HEK293 (cell line): ENCODE measurements around the gene RPS18.

ENCODE experiments used
- CTCF ChIA-PET: fragments of 350-600 bp; formaldehyde crosslinking; extraction: SDS; loops from one replicate; lab custom pipeline; 2021; ENCODE audit warnings: antibody characterized with exemption; lab: Yijun Ruan, JAX
- POLR2A ChIA-PET: fragments of 300-600 bp; formaldehyde crosslinking; extraction: SDS; loops from one replicate; lab custom pipeline; 2020; ENCODE audit warnings: antibody characterized with exemption, inconsistent platforms; lab: Yijun Ruan, JAX
- H3K27ac ChIP-seq: fragments of 200-500 bp; sonication (Bioruptor generic); 2 replicates; pipeline ENCODE4 v1.5.1; 2014; ENCODE audit warnings: low read depth, low read length, control low read depth, inconsistent platforms; ENCODE audit errors: extremely low read depth
- H3K36me3 ChIP-seq, 2 experiments: fragments of 200-500 bp in 1 of 2; sonication (Bioruptor generic) in 1 of 2; 1 replicate in 1 of 2; 2 replicates in 1 of 2; pipeline ENCODE4 v1.5.1; 2014 to 2017; ENCODE audit warnings: inconsistent platforms in 2 of 2, low read length in 2 of 2; ENCODE audit not compliant: control insufficient read depth in 2 of 2, insufficient read depth in 1 of 2
- H3K4me1 ChIP-seq: fragments of 200-500 bp; sonication (Bioruptor generic); 2 replicates; pipeline ENCODE4 v1.5.1; 2014; ENCODE audit warnings: mild to moderate bottlenecking, low read length, inconsistent platforms; ENCODE audit not compliant: control insufficient read depth, insufficient read depth
- H3K4me3 ChIP-seq: 2 replicates; pipeline ENCODE4 v1.5.1; 2011; ENCODE audit warnings: low read depth, mild to moderate bottlenecking, control low read depth, low read length, moderate library complexity
- H3K9me3 ChIP-seq: fragments of 200-500 bp; sonication (Bioruptor generic); 2 replicates; pipeline ENCODE4 v1.5.1; 2014; ENCODE audit warnings: low read depth, low read length, inconsistent platforms; ENCODE audit not compliant: control insufficient read depth, insufficient read depth
- IKZF3 ChIP-seq: fragments of 450-650 bp; IDR thresholded peaks from 2 replicates; pipeline ENCODE4 v1.5.0; 2018; ENCODE audit warnings: missing biosample characterization, mild to moderate bottlenecking, missing genetic modification characterization, moderate library complexity
- KLF16 ChIP-seq: fragments of 450-650 bp; formaldehyde crosslinking; IDR thresholded peaks from 2 replicates; pipeline ENCODE4 v1.5.1; 2017; ENCODE audit warnings: missing biosample characterization, missing genetic modification characterization
- RBAK ChIP-seq: fragments of 450-650 bp; formaldehyde crosslinking; IDR thresholded peaks from 2 replicates; pipeline ENCODE4 v1.5.1; 2016; ENCODE audit warnings: missing biosample characterization, missing genetic modification characterization
- SALL2 ChIP-seq: fragments of 450-650 bp; formaldehyde crosslinking; IDR thresholded peaks from 2 replicates; pipeline ENCODE4 v1.5.0; 2017; ENCODE audit warnings: missing biosample characterization, mild to moderate bottlenecking, missing genetic modification characterization, borderline replicate concordance
- SP3 ChIP-seq: fragments of 450-650 bp; formaldehyde crosslinking; IDR thresholded peaks from 2 replicates; pipeline ENCODE4 v1.5.1; 2016; ENCODE audit warnings: missing biosample characterization, missing genetic modification characterization
- ZBTB20 ChIP-seq: fragments of 450-650 bp; formaldehyde crosslinking; IDR thresholded peaks from 2 replicates; pipeline ENCODE4 v1.5.1; 2016; ENCODE audit warnings: missing biosample characterization, missing genetic modification characterization
- ZNF184 ChIP-seq: fragments of 450-650 bp; IDR thresholded peaks from 2 replicates; pipeline ENCODE4 v1.5.1; 2018; ENCODE audit warnings: missing biosample characterization, mild to moderate bottlenecking, missing genetic modification characterization
- ZNF2 ChIP-seq: fragments of 450-650 bp; formaldehyde crosslinking; IDR thresholded peaks from 2 replicates; pipeline ENCODE4 v1.5.1; 2016; ENCODE audit warnings: missing biosample characterization, missing genetic modification characterization
- ZNF23 ChIP-seq: fragments of 450-650 bp; formaldehyde crosslinking; IDR thresholded peaks from 2 replicates; pipeline ENCODE4 v1.5.1; 2016; ENCODE audit warnings: missing biosample characterization, missing genetic modification characterization, borderline replicate concordance
- ZNF501 ChIP-seq: fragments of 450-650 bp; formaldehyde crosslinking; IDR thresholded peaks from 2 replicates; pipeline ENCODE4 v1.5.1; 2016; ENCODE audit warnings: missing biosample characterization, missing genetic modification characterization
- ZNF585B ChIP-seq: fragments of 450-650 bp; formaldehyde crosslinking; IDR thresholded peaks from 2 replicates; pipeline ENCODE4 v1.5.1; 2016; ENCODE audit warnings: missing biosample characterization, missing genetic modification characterization
- ZNF621 ChIP-seq: fragments of 450-650 bp; formaldehyde crosslinking; IDR thresholded peaks from 2 replicates; pipeline ENCODE4 v1.5.1; 2017; ENCODE audit warnings: missing biosample characterization, missing genetic modification characterization
- ZNF677 ChIP-seq: fragments of 450-650 bp; IDR thresholded peaks from 2 replicates; pipeline ENCODE4 v1.5.0; 2018; ENCODE audit warnings: missing biosample characterization, mild to moderate bottlenecking, missing genetic modification characterization, moderate library complexity
- ZNF701 ChIP-seq: fragments of 450-650 bp; formaldehyde crosslinking; IDR thresholded peaks from 2 replicates; pipeline ENCODE4 v1.5.1; 2016; ENCODE audit warnings: missing biosample characterization, missing genetic modification characterization
- TF ChIP-seq, protein P1 (sequence below): fragments of 450-650 bp; formaldehyde crosslinking; conservative IDR thresholded peaks from 2 replicates; pipeline ENCODE4 v1.5.1; 2016; ENCODE audit warnings: low read depth, missing biosample characterization, missing genetic modification characterization
- TF ChIP-seq, protein P2 (sequence below): fragments of 450-650 bp; formaldehyde crosslinking; IDR thresholded peaks from 2 replicates; pipeline ENCODE4 v1.5.1; 2016; ENCODE audit warnings: missing biosample characterization, missing genetic modification characterization
- TF ChIP-seq, protein P3 (sequence below): fragments of 450-650 bp; formaldehyde crosslinking; IDR thresholded peaks from 2 replicates; pipeline ENCODE4 v1.5.1; 2016; ENCODE audit warnings: missing biosample characterization, missing genetic modification characterization, borderline replicate concordance
- TF ChIP-seq, protein P4 (sequence below): fragments of 450-650 bp; formaldehyde crosslinking; IDR thresholded peaks from 2 replicates; pipeline ENCODE4 v1.5.1; 2016; ENCODE audit warnings: missing biosample characterization, missing genetic modification characterization
- TF ChIP-seq, protein P5 (sequence below): fragments of 450-650 bp; formaldehyde crosslinking; IDR thresholded peaks from 2 replicates; pipeline ENCODE4 v1.5.1; 2016; ENCODE audit warnings: missing biosample characterization, missing genetic modification characterization
- TF ChIP-seq, protein P6 (sequence below): fragments of 450-650 bp; formaldehyde crosslinking; IDR thresholded peaks from 2 replicates; pipeline ENCODE4 v1.5.1; 2016; ENCODE audit warnings: missing biosample characterization, missing genetic modification characterization

RPS18 gene

DNA sequence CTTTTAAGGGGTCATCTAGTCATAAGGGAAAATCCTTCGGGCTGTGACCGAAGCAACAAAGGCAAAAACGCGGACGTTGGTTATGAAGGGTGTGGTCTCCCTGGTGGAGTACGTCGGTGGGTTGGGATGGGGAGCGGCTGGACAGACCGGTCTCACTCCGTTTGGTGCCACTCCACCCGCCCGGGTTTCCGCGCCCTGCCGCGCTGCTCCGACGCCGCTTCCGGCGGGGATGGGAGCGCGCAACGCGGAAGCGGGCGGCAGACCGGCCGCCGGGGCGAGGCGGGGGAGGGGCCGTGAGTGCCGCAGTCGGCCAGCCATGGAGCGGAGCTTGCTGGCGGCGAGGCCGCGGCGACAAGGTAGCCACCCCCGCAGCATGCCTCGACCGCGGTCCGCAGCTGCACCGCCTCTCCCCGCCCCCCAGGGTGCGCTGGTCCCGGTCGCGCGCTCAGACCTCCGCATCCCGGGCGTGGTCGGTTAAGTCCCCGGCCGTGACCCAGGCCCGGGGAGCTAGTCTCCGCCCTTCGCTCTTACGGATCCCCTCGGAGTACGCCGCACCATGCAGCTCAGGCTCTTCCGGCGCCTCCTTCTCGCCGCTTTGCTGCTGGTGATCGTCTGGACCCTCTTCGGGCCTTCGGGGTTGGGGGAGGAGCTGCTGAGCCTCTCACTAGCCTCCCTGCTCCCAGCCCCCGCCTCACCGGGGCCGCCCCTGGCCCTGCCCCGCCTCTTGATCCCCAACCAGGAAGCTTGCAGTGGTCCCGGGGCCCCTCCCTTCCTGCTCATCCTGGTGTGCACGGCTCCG lies 5.2 kb downstream of the RPS18 start, which contains the start of gene B3GALT4 (continued):
- TF ChIP-seq ZNF501 (tag by site-specific recombination), result 0 out of 2 replicates have a peak, but pooled peaks have one; percentile 52

DNA sequence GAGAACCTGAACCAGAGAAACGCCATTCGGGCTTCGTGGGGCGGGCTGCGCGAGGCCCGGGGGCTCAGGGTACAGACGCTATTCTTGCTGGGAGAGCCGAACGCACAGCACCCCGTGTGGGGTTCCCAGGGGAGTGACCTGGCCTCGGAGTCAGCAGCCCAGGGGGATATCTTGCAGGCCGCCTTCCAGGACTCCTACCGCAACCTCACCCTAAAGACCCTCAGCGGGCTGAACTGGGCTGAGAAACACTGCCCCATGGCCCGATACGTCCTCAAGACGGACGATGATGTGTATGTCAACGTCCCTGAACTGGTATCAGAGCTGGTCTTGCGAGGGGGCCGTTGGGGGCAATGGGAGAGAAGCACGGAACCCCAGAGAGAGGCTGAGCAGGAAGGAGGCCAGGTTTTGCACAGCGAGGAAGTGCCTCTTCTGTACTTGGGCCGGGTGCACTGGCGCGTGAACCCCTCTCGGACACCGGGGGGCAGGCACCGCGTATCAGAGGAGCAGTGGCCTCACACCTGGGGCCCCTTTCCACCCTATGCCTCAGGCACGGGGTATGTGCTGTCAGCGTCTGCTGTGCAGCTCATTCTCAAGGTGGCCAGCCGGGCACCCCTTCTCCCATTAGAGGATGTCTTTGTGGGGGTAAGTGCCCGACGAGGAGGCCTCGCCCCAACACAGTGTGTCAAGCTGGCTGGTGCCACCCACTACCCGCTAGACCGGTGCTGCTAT lies 6.0 kb downstream of the RPS18 start:
- ChIA-PET POLR2A (interaction anchor here (0.7 to 6.5 kb wide), 28 partner anchors 12 to 306 kb away, joined by 3 to 92 read pairs (median 6); partner anchors contain the start of genes BAK1, CUTA, PFDN6 and RGL2), CTCF (interaction anchor here (0.6 to 2.5 kb wide), 27 partner anchors 9 to 354 kb away, joined by 3 to 22 read pairs (median 5); partner anchors contain the start of genes CUTA, PFDN6 and WDR46)
- TF ChIP-seq, protein P1, sequence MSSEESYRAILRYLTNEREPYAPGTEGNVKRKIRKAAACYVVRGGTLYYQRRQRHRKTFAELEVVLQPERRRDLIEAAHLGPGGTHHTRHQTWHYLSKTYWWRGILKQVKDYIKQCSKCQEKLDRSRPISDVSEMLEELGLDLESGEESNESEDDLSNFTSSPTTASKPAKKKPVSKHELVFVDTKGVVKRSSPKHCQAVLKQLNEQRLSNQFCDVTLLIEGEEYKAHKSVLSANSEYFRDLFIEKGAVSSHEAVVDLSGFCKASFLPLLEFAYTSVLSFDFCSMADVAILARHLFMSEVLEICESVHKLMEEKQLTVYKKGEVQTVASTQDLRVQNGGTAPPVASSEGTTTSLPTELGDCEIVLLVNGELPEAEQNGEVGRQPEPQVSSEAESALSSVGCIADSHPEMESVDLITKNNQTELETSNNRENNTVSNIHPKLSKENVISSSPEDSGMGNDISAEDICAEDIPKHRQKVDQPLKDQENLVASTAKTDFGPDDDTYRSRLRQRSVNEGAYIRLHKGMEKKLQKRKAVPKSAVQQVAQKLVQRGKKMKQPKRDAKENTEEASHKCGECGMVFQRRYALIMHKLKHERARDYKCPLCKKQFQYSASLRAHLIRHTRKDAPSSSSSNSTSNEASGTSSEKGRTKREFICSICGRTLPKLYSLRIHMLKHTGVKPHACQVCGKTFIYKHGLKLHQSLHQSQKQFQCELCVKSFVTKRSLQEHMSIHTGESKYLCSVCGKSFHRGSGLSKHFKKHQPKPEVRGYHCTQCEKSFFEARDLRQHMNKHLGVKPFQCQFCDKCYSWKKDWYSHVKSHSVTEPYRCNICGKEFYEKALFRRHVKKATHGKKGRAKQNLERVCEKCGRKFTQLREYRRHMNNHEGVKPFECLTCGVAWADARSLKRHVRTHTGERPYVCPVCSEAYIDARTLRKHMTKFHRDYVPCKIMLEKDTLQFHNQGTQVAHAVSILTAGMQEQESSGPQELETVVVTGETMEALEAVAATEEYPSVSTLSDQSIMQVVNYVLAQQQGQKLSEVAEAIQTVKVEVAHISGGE (tag by site-specific recombination), result no peak
- TF ChIP-seq RBAK (tag by site-specific recombination) (no peak), ZNF585B (tag by site-specific recombination) (no peak), SALL2 (tag by site-specific recombination) (no peak), KLF16 (tag by site-specific recombination) (no peak), ZNF621 (tag by site-specific recombination) (no peak), IKZF3 (tag by site-specific recombination) (no peak), ZBTB20 (tag by site-specific recombination) (peak; percentile 11), SP3 (tag by site-specific recombination) (peak; percentile 48; the same call in 1 of the 2 replicates), ZNF2 (tag by site-specific recombination) (no peak), ZNF701 (tag by site-specific recombination) (no peak), ZNF677 (tag by site-specific recombination) (no peak), ZNF23 (tag by site-specific recombination) (0 out of 2 replicates have a peak, but pooled peaks have one; percentile 9), ZNF184 (tag by site-specific recombination) (no peak)
- TF ChIP-seq, protein P2, sequence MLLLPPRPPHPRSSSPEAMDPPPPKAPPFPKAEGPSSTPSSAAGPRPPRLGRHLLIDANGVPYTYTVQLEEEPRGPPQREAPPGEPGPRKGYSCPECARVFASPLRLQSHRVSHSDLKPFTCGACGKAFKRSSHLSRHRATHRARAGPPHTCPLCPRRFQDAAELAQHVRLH (tag by site-specific recombination), result no peak
- TF ChIP-seq, protein P3, sequence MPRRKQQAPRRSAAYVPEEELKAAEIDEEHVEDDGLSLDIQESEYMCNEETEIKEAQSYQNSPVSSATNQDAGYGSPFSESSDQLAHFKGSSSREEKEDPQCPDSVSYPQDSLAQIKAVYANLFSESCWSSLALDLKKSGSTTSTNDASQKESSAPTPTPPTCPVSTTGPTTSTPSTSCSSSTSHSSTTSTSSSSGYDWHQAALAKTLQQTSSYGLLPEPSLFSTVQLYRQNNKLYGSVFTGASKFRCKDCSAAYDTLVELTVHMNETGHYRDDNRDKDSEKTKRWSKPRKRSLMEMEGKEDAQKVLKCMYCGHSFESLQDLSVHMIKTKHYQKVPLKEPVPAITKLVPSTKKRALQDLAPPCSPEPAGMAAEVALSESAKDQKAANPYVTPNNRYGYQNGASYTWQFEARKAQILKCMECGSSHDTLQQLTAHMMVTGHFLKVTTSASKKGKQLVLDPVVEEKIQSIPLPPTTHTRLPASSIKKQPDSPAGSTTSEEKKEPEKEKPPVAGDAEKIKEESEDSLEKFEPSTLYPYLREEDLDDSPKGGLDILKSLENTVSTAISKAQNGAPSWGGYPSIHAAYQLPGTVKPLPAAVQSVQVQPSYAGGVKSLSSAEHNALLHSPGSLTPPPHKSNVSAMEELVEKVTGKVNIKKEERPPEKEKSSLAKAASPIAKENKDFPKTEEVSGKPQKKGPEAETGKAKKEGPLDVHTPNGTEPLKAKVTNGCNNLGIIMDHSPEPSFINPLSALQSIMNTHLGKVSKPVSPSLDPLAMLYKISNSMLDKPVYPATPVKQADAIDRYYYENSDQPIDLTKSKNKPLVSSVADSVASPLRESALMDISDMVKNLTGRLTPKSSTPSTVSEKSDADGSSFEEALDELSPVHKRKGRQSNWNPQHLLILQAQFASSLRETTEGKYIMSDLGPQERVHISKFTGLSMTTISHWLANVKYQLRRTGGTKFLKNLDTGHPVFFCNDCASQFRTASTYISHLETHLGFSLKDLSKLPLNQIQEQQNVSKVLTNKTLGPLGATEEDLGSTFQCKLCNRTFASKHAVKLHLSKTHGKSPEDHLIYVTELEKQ (tag by site-specific recombination), result no peak
- TF ChIP-seq, protein P4, sequence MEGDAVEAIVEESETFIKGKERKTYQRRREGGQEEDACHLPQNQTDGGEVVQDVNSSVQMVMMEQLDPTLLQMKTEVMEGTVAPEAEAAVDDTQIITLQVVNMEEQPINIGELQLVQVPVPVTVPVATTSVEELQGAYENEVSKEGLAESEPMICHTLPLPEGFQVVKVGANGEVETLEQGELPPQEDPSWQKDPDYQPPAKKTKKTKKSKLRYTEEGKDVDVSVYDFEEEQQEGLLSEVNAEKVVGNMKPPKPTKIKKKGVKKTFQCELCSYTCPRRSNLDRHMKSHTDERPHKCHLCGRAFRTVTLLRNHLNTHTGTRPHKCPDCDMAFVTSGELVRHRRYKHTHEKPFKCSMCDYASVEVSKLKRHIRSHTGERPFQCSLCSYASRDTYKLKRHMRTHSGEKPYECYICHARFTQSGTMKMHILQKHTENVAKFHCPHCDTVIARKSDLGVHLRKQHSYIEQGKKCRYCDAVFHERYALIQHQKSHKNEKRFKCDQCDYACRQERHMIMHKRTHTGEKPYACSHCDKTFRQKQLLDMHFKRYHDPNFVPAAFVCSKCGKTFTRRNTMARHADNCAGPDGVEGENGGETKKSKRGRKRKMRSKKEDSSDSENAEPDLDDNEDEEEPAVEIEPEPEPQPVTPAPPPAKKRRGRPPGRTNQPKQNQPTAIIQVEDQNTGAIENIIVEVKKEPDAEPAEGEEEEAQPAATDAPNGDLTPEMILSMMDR, result peak; percentile 49; the same call in 1 of the 2 replicates
- TF ChIP-seq, protein P5, sequence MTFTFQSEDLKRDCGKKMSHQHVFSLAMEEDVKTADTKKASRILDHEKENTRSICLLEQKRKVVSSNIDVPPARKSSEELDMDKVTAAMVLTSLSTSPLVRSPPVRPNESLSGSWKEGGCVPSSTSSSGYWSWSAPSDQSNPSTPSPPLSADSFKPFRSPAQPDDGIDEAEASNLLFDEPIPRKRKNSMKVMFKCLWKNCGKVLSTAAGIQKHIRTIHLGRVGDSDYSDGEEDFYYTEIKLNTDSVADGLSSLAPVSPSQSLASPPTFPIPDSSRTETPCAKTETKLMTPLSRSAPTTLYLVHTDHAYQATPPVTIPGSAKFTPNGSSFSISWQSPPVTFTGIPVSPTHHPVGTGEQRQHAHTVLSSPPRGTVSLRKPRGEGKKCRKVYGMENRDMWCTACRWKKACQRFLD (tag by site-specific recombination), result no peak
- TF ChIP-seq, protein P6, sequence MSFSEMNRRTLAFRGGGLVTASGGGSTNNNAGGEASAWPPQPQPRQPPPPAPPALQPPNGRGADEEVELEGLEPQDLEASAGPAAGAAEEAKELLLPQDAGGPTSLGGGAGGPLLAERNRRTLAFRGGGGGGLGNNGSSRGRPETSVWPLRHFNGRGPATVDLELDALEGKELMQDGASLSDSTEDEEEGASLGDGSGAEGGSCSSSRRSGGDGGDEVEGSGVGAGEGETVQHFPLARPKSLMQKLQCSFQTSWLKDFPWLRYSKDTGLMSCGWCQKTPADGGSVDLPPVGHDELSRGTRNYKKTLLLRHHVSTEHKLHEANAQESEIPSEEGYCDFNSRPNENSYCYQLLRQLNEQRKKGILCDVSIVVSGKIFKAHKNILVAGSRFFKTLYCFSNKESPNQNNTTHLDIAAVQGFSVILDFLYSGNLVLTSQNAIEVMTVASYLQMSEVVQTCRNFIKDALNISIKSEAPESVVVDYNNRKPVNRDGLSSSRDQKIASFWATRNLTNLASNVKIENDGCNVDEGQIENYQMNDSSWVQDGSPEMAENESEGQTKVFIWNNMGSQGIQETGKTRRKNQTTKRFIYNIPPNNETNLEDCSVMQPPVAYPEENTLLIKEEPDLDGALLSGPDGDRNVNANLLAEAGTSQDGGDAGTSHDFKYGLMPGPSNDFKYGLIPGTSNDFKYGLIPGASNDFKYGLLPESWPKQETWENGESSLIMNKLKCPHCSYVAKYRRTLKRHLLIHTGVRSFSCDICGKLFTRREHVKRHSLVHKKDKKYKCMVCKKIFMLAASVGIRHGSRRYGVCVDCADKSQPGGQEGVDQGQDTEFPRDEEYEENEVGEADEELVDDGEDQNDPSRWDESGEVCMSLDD (tag by site-specific recombination), result 0 out of 2 replicates have a peak, but pooled peaks have one; percentile 12
- no peaks in the 10 kb centered on the region for H3K9me3 ChIP-seq
- H3K27ac ChIP-seq, result peak overlapping the region; percentile 79
- peaks cover 31% of the 10 kb centered on the region for H3K4me1 ChIP-seq
- H3K4me3 ChIP-seq, result peak overlapping the region; percentile 56
- peaks cover 23 to 88% of the 10 kb centered on the region in 2 experiments for H3K36me3 ChIP-seq
